ENCODE data around the gene NUAK2. TPM values are rescaled to one million over a fixed set of nuclear protein-coding genes. Genes with fewer than 3 reads are reported as not detected.

Gene NUAK2
- total RNA-seq, 1 donor from 2014 or later, result 49.6 TPM

GRCh38 chr1:205263580-205264190, 57.9 kb downstream of the NUAK2 start:
- H3K4me3 ChIP-seq, result no peak overlapping the region
- H3K36me3 ChIP-seq, result no peaks in the 10 kb centered on the region
- no peaks in the 10 kb centered on the region for H3K27me3 ChIP-seq
- no peak overlapping the region for H3K27ac ChIP-seq
- peaks cover 37% of the 10 kb centered on the region for H3K4me1 ChIP-seq
- intact Hi-C loops (cut with DNase I), result no loop called here
- H3K9me3 ChIP-seq, result no peaks in the 10 kb centered on the region
- DNase-seq (ENCODE audit: extremely low spot score in 2 of 2), result no peak
- no peak for TF ChIP-seq POLR2A (IDR thresholded peaks at IDR 0.05)

- no peak overlapping the region for H3K27ac ChIP-seq
- H3K4me1 ChIP-seq, result peaks cover 41% of the 10 kb centered on the region
- H3K9me3 ChIP-seq, result no peaks in the 10 kb centered on the region
- DNase-seq (ENCODE audit: extremely low spot score in 2 of 2), result no peak
- H3K27me3 ChIP-seq, result no peaks in the 10 kb centered on the region
- TF ChIP-seq POLR2AphosphoS5 (IDR thresholded peaks at IDR 0.05; ENCODE audit: insufficient read depth in 1 of 2, low read depth in 1 of 2), result no peak
- TF ChIP-seq POLR2A (IDR thresholded peaks at IDR 0.05), result no peak
- no peak for TF ChIP-seq CTCF (IDR thresholded peaks at IDR 0.05)
- no peaks in the 10 kb centered on the region for H3K36me3 ChIP-seq
- H3K4me3 ChIP-seq, result no peak overlapping the region
- intact Hi-C loops (cut with DNase I), result no loop called here
Observed at GRCh38 chr1:205262731-205263171, 58.8 kb downstream of the NUAK2 start.

GRCh38 chr1:205261946-205262691, 59.4 kb downstream of the NUAK2 start:
- H3K27me3 ChIP-seq, result no peaks in the 10 kb centered on the region
- peaks cover 35% of the 10 kb centered on the region for H3K4me1 ChIP-seq
- DNase-seq (ENCODE audit: extremely low spot score in 2 of 2), result no peak
- no peak overlapping the region for H3K4me3 ChIP-seq
- no peaks in the 10 kb centered on the region for H3K9me3 ChIP-seq
- TF ChIP-seq POLR2A (IDR thresholded peaks at IDR 0.05) (no peak), POLR2AphosphoS5 (IDR thresholded peaks at IDR 0.05; ENCODE audit: insufficient read depth in 1 of 2, low read depth in 1 of 2) (no peak), CTCF (IDR thresholded peaks at IDR 0.05) (no peak)
- no peak overlapping the region for H3K27ac ChIP-seq
- no peaks in the 10 kb centered on the region for H3K36me3 ChIP-seq
- intact Hi-C loops (cut with DNase I), result no loop called here

GRCh38 chr1:205260948-205261732, 60.4 kb downstream of the NUAK2 start:
- DNase-seq (ENCODE audit: extremely low spot score in 2 of 2), result no peak
- Histone ChIP-seq H3K4me3 (no peak overlapping the region), H3K36me3 (no peaks in the 10 kb centered on the region), H3K4me1 (peaks cover 26% of the 10 kb centered on the region), H3K27me3 (no peaks in the 10 kb centered on the region), H3K27ac (no peak overlapping the region), H3K9me3 (no peaks in the 10 kb centered on the region)
- intact Hi-C loops (cut with DNase I), result no loop called here
- no peak for TF ChIP-seq CTCF (IDR thresholded peaks at IDR 0.05)
- no peak for TF ChIP-seq POLR2A (IDR thresholded peaks at IDR 0.05)
- TF ChIP-seq POLR2AphosphoS5 (IDR thresholded peaks at IDR 0.05; ENCODE audit: insufficient read depth in 1 of 2, low read depth in 1 of 2), result no peak

- Histone ChIP-seq H3K36me3 (no peaks in the 10 kb centered on the region), H3K4me1 (peaks cover 26% of the 10 kb centered on the region), H3K4me3 (no peak overlapping the region), H3K27ac (no peak overlapping the region), H3K27me3 (no peaks in the 10 kb centered on the region), H3K9me3 (no peaks in the 10 kb centered on the region)
- DNase-seq (ENCODE audit: extremely low spot score in 2 of 2), result no peak
- no peak for TF ChIP-seq POLR2A (IDR thresholded peaks at IDR 0.05)
- no peak for TF ChIP-seq POLR2AphosphoS5 (IDR thresholded peaks at IDR 0.05; ENCODE audit: insufficient read depth in 1 of 2, low read depth in 1 of 2)
- TF ChIP-seq CTCF (IDR thresholded peaks at IDR 0.05), result no peak
- intact Hi-C loops (cut with DNase I), result loop anchor here (10.0 kb wide), 2 partner anchors 145 to 285 kb away; no protein-coding TSS in a partner anchor
Observed at GRCh38 chr1:205259998-205260397, 61.5 kb downstream of the NUAK2 start.
